ENCODE data around the gene CXCR4. TPM values are rescaled to one million over a fixed set of nuclear protein-coding genes. Genes with fewer than 3 reads are reported as not detected.

Gene CXCR4
- total RNA-seq, 1 experiment from 2014 or later = 1.1 TPM

- TF ChIP-seq SIN3A (IDR thresholded peaks at IDR 0.05; ENCODE audit: borderline replicate concordance, insufficient read depth, low read depth, low read length) = no peak
- no peak for TF ChIP-seq CTCF (IDR thresholded peaks at IDR 0.05)
- no peak for TF ChIP-seq POLR2AphosphoS5 (IDR thresholded peaks at IDR 0.05; ENCODE audit: low read depth, low read length)
- no peak for TF ChIP-seq TCF7L2 (IDR thresholded peaks at IDR 0.05; ENCODE audit: low read depth, low read length)
- TF ChIP-seq REST (IDR thresholded peaks at IDR 0.05; ENCODE audit: insufficient read depth in 1 of 2, low read depth in 2 of 2, low read length in 1 of 2) = no peak
- Histone ChIP-seq H3K4me3 (ENCODE audit: low read depth in 2 of 2, low read length in 2 of 2) (no peak overlapping the region), H3K36me3 (ENCODE audit: control insufficient read depth, insufficient read depth, low read length) (no peaks in the 10 kb centered on the region), H3K27me3 (ENCODE audit: control insufficient read depth, insufficient read depth, low read length) (peaks cover 42% of the 10 kb centered on the region), H3K4me1 (ENCODE audit: control insufficient read depth, insufficient read depth, low read length) (peaks cover 4% of the 10 kb centered on the region), H3K27ac (ENCODE audit: low read length) (no peak overlapping the region), H3K9me3 (ENCODE audit: control insufficient read depth, insufficient read depth, low read depth, low read length) (no peaks in the 10 kb centered on the region)
- BruUV-seq (replicated peaks) = no TSS peak
- POLR2A ChIA-PET = interaction anchor here (0.5 kb wide), 1 partner anchor 642 kb away, joined by 8 read pairs; no protein-coding TSS in a partner anchor
- DNase-seq (ENCODE audit: low read depth, low spot score) = no peak
- CTCF ChIA-PET = no interaction called here
- no peak for ATAC-seq
- intact Hi-C loops (cut with micrococcal nuclease; ENCODE audit: unreplicated experiment) (loop anchor here (10.0 kb wide), 1 partner anchor 252 kb away; no protein-coding TSS in a partner anchor), in situ Hi-C loops (cut with HindIII; ENCODE audit: low pct_unique_long_range_greater_than_20kb, low sequenced_read_pairs) (no loop called here)
Observed at GRCh38 chr2:136122661-136123060, 4.7 kb upstream of the CXCR4 start.

GRCh38 chr2:136121204-136121910 is 3.4 kb upstream of the CXCR4 start:
- Histone ChIP-seq H3K27me3 (ENCODE audit: control insufficient read depth, insufficient read depth, low read length) (peaks cover 37% of the 10 kb centered on the region), H3K4me1 (ENCODE audit: control insufficient read depth, insufficient read depth, low read length) (peaks cover 4% of the 10 kb centered on the region), H3K4me3 (ENCODE audit: low read depth in 2 of 2, low read length in 2 of 2) (no peak overlapping the region), H3K27ac (ENCODE audit: low read length) (no peak overlapping the region), H3K9me3 (ENCODE audit: control insufficient read depth, insufficient read depth, low read depth, low read length) (no peaks in the 10 kb centered on the region), H3K36me3 (ENCODE audit: control insufficient read depth, insufficient read depth, low read length) (no peaks in the 10 kb centered on the region)
- no TSS peak for BruUV-seq (replicated peaks)
- TF ChIP-seq REST (IDR thresholded peaks at IDR 0.05; ENCODE audit: insufficient read depth in 1 of 2, low read depth in 2 of 2, low read length in 1 of 2) (no peak), CTCF (IDR thresholded peaks at IDR 0.05) (no peak), POLR2AphosphoS5 (IDR thresholded peaks at IDR 0.05; ENCODE audit: low read depth, low read length) (no peak), TCF7L2 (IDR thresholded peaks at IDR 0.05; ENCODE audit: low read depth, low read length) (no peak)
- CTCF ChIA-PET = no interaction called here
- DNase-seq (ENCODE audit: low read depth, low spot score) (no peak), ATAC-seq (no peak)
- POLR2A ChIA-PET = no interaction called here
- intact Hi-C loops (cut with micrococcal nuclease; ENCODE audit: unreplicated experiment) (loop anchor here (10.0 kb wide), 1 partner anchor 253 kb away; no protein-coding TSS in a partner anchor), in situ Hi-C loops (cut with HindIII; ENCODE audit: low pct_unique_long_range_greater_than_20kb, low sequenced_read_pairs) (no loop called here)
